ENCODE results near the gene OR10P1.

- TF ChIP-seq SUZ12 (IDR thresholded peaks at IDR 0.05) = no peak
- TF ChIP-seq L3MBTL2 (conservative IDR thresholded peaks at IDR 0.05) = no peak
- no peak for TF ChIP-seq SP1 (IDR thresholded peaks at IDR 0.05)
- TF ChIP-seq ZNF384 (IDR thresholded peaks at IDR 0.05) = no peak
- TF ChIP-seq FOXM1 (IDR thresholded peaks at IDR 0.05; ENCODE audit: borderline replicate concordance) = no peak
Observed at GRCh38 chr12:55659486-55660385, 23.0 kb downstream of the OR10P1 start.
